Measurements from ENCODE around the gene TSPAN9. TPM values are rescaled to one million over a fixed set of nuclear protein-coding genes. Genes with fewer than 3 reads are reported as not detected.

The TSPAN9 gene
- total RNA-seq, 1 experiment from 2014 or later, result 7.0 TPM

GRCh38 chr12:3218228-3219171, 141.3 kb downstream of the TSPAN9 start:
- no peak for DNase-seq (ENCODE audit: extremely low read depth, low read depth)

DNA sequence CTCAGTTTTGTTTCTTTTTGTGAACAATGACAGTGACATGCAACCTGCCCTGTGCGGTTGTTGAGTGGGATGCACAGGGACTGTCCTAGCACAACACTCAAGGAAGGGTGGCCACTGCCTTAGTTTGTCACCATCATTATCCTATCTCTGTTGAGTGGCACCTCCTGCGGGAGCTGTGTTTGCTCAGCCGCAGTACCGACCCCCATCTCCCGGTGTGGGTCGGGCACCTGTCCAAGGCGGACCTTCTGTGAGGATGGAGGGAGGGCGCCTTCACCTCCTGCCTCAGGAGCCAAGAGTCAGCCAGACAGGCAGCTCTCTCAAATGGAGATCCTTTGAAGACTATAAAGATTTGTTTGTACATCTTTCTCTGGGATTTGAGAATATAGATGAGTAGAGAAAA, 142.1 kb downstream of the TSPAN9 start:
- no peak for DNase-seq (ENCODE audit: extremely low read depth, low read depth)

DNA sequence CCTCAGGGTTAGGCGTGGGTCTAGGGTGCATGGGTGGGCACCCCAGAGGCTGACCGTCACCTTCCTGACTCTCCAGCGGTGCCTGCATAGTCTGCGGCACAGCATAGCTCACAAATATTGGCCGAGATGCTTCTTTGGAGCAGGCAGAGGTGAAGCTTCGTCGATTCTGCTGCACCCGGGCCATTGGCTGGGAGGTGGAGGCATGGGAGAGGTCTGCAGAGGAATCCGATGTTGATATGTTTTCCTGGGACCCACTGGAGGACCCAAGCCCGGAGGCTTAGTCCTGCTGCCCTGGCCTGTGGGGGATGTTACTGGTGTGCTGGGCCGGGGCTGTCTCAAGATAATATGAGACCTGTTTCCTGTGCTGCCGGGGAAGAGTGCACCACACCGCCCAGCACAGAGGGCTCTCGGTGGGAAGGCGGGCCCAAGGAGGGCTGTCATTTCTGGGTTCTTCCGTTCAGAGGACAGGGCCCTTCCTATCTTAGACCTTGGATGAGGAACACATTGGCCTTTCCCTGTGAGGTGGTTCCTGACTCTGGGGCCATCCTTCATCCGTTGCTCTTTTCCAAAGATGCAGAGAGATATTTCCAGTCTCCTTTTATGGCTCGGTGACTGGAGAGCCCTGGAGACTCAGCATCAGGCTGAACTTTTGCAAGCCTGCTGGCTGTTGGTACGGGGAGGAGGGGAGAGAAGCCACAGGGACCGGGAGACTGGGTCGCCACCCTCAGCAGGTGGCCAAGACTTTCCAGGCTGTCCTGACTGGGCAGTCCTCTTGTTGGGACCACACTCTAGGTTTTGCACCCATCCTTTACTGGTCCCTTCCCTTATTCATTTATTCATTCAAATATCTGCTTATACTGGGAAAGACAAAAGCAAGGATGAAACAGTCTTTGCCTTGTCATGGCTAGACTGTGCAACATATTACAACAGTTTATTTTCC, 143.5 kb downstream of the TSPAN9 start:
- DNase-seq (ENCODE audit: extremely low read depth, low read depth), result no peak

DNA sequence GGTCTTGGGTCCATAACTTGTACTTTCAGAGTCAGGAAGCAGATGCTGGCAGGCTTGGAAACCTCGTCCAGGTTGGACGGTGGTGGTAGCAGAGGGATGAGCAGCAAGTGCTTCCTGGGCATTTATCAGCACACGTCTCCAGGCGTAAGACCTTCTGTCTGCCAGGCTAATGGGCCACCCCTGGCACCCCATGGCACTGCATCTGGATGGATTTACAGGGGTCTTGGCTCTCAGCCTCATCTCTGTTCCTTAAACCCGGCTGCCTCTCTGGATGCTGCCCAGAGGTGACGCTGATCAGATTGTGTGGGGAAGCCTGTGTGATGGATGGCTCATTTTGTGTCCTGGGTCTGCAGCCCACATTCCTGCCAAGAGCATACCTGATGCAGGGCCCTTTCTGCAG, 145.1 kb downstream of the TSPAN9 start:
- no peak for DNase-seq (ENCODE audit: extremely low read depth, low read depth)

GRCh38 chr12:3222979-3223378, 145.8 kb downstream of the TSPAN9 start:
- DNase-seq (ENCODE audit: extremely low read depth, low read depth), result no peak

DNA sequence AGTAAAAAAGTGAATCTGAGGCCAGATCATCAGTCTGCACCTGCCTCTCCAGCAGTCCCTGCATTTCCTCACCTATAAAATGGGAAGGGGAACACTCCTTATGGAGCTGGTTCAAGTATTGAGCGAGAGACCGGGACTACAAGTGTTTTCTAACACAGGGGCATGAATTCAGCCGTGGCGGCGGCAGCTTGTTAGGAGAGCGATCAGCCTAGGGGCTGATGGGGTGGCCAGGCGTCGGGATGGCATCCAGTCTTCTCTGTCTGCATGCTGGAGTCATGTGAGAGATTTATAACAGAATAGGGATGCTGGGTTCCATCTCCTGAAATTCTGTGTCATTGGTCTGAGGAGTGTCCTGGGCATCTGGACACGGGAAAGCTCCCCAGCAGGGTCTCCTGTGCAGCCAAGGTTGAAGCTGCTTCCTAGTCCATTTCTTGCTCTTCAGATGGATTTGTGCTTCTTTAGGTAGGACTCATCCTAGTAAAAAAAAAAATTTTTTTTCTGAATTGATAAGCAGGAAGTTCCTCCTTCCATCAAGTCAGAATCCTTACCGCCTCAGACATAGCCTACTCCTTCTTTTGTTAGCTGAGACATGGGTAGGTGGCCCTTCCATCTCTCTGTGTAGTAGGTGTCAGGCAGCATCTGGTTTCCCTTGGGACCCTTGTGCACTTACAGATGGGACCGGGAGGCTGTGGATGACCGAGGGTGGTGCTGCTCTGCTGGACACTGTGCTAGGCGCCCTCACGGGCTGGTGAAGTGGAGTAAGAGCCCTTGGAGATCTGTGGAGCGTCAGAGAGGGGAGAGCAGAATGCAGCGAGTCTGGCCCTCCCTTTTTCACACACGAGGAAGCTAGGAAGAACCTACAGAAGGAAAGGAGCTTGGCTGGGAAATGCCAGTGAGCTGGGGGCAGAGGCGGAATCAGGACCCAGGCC, 146.7 kb downstream of the TSPAN9 start:
- no peak for DNase-seq (ENCODE audit: extremely low read depth, low read depth)

- DNase-seq (ENCODE audit: extremely low read depth, low read depth), result no peak
Measured at GRCh38 chr12:3224530-3224903, 147.3 kb downstream of the TSPAN9 start.

DNA sequence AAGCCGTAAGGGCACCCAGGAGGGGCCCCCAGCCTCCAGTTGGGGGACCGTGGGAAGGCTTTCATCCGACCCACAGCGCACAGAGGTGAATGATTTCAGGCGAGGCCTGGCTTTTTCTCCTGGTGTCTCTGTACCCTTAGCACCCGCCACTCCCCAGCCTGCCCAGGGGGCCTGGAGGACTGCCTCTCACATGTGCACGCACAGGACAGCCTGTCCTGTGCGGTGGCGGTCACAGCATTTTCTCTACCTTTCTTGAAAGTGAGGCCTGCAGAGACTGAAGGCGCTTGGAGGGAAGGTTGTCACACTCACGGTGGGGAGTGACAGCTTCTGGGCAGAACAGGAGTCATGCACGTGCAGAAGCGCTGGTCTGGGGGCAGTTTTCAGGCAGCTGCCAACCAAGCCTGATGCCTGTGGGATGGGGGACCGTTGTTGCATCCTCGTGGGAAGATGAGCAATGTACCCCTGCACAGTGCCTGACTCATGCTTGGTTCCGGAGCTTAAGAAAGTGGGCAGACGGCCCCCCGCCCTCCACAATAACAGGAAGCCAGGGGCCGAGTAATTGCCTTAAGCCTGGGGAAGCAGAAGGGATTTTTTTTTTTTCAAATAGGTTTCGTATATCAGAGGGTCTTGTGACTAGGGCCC, 148.1 kb downstream of the TSPAN9 start:
- DNase-seq (ENCODE audit: extremely low read depth, low read depth), result no peak

GRCh38 chr12:3225796-3226180, 148.6 kb downstream of the TSPAN9 start:
- DNase-seq (ENCODE audit: extremely low read depth, low read depth), result no peak

- no peak for DNase-seq (ENCODE audit: extremely low read depth, low read depth)
Measured at GRCh38 chr12:3226264-3226663, 149.1 kb downstream of the TSPAN9 start.

DNA sequence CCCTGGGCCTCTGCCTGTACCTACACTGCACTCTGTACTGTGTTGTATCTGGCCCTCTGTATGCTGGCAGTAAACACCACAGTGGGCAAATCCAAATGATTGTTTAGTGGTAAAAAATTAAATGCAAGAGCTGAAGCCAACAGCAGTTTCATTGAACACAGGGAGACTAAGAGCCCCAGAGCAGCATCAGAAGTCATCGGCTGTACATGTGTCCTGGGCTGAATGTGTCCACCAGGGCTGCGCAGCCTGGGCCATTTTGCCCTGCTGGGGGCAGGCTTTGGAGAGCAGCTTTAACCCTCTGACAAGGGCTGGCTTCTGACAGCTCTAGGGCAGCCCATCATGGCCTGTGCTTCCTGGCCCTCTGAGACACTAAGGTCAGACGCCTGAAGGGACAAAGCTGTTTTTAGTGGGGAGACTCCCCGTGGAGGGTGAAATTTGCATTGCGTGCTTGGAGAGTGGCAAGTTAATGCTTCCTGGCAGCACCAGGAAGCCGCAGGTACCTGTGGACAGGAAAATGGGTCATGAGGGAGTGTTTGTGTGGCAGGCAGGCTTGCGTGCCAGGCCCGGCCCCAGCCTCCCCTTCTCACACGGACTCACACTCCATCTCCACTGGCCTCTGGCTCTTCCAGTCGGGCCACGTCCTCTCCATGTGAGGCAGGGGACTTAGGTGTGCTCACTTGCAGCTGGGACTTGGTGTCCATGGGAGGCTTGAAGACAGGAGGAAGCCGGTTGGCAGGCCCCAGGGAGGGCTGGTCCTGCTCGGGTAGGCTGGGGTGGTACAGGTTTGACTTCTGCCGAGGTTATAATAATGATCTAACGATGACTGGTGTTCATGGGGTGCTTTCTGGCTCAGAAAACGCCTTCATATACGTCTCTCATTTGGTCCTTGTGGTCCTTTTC, 150.1 kb downstream of the TSPAN9 start:
- DNase-seq (ENCODE audit: extremely low read depth, low read depth), result no peak

DNA sequence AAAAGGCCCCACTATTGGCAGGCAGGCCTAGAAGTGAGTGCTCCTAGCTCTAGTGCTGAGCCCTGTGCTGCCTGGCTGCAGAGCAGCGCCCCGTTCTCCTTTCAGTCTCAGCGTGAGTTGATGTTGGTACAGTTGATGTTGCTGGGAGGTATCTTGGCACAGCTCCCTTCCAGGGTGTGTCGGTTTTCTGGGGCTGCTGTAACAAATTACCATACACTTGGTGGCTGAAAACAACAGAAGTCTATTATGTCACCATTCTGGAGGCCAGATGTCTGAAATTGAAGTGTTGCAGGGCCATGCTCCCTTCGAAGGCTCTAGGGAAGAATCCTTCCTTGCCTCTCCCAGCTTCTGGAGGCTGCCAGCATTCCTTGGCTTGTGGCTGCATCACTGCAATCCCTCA, 151.4 kb downstream of the TSPAN9 start:
- no peak for DNase-seq (ENCODE audit: extremely low read depth, low read depth)

DNA sequence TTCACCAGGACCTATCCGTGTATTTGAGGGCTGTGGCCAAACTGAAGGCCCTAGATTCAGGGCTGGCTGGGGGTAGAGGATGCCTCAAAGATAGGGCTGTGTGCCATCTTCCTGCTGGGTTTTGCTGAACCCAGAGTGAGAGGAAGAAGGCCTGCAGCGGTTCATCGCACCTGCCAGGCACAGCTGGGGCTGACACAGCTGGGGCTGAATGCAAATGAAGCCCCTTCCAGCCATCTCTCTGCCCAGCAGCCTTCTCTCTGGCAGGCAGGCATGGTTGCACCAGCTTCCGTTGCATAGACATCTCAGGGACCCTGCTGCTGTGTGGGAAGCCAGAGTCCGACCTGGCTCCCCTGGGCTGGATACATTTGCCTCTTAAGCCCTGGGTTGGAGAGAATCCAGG, 152.4 kb downstream of the TSPAN9 start:
- DNase-seq (ENCODE audit: extremely low read depth, low read depth), result no peak

- DNase-seq (ENCODE audit: extremely low read depth, low read depth), result no peak
Measured at GRCh38 chr12:3230758-3231375, 153.7 kb downstream of the TSPAN9 start.

- DNase-seq (ENCODE audit: extremely low read depth, low read depth), result no peak
Measured at GRCh38 chr12:3231399-3231876, 154.3 kb downstream of the TSPAN9 start.

GRCh38 chr12:3233797-3234196, 156.6 kb downstream of the TSPAN9 start:
- no peak for DNase-seq (ENCODE audit: extremely low read depth, low read depth)

DNA sequence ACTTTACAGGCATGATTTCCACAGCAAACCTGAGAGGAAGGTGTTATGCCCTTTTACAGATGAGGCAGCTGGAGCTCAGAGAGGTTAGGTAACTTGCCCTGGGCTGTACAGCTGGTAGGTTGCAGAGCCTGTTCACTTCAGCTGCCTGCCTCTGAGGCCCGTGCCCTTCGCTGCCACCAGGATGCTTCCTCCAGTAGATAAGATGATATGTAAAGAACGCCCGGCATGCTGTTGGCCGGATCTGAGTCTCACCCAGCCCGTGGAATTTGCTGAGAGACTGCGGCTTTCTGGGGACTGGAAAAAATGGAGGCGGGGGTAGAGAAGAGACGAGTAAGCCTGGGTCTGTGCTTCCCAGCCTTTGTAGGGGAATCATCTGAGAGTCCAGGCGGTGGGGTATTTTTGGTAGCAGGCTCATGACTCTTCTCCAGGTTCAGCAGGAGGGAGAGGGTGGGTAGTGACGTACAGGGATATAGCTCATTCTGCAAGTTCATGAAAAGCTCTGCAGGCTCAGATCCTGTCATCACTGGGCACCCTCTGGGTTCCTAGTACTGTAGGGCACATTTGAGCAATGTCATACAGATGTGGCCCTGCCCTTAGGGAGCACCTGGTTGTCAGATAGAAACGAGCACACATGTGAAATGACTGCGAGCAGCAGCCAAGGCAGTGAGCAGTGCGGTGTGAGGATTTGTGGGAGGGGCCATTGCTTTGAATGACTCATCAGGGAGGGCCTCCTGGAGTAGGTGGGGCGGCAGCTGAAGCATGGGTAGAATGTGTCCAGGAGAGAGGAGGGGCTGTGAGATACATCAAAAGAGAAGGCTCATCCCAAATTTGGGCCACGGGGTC, 159.4 kb downstream of the TSPAN9 start:
- peak; percentile 64 for DNase-seq (ENCODE audit: extremely low read depth, low read depth)
